VCaP (cell line): Measurements from ENCODE around the gene TP73.

Experiments
- H3K27ac ChIP-seq: fragments of 450-650 bp; 2 replicates; pipeline ENCODE4 v1.5.1; 2017
- CTCF ChIP-seq: fragments of 450-650 bp; conservative IDR thresholded peaks from 2 replicates; pipeline ENCODE4 v1.5.1; 2017; ENCODE audit warnings: mild to moderate bottlenecking, moderate library complexity

The TP73 gene

GRCh38 chr1:3775490-3776230 is 123.3 kb downstream of the TP73 start:
- H3K27ac ChIP-seq: peak overlapping the region; percentile 44; the same call in 1 of the 2 replicates
- TF ChIP-seq CTCF: peak; percentile 68

- peak; percentile 22 for TF ChIP-seq CTCF
Observed at GRCh38 chr1:3776231-3776961, 124.1 kb downstream of the TP73 start.

GRCh38 chr1:3777078-3777547 is 124.8 kb downstream of the TP73 start:
- no peak for TF ChIP-seq CTCF
- H3K27ac ChIP-seq: peak overlapping the region; percentile 44; the same call in 1 of the 2 replicates

More at GRCh38 chr1:3776231-3776961, 124.1 kb downstream of the TP73 start:
- peak overlapping the region; percentile 44; the same call in 1 of the 2 replicates for H3K27ac ChIP-seq

GRCh38 chr1:3777647-3778589 is 125.6 kb downstream of the TP73 start:
- TF ChIP-seq CTCF: no peak

GRCh38 chr1:3778590-3779264 is 126.4 kb downstream of the TP73 start:
- no peak for TF ChIP-seq CTCF
- H3K27ac ChIP-seq: peak overlapping the region; percentile 44; the same call in 1 of the 2 replicates

More at GRCh38 chr1:3777647-3778589, 125.6 kb downstream of the TP73 start:
- H3K27ac ChIP-seq: peak overlapping the region; percentile 44

- TF ChIP-seq CTCF: no peak
- peak overlapping the region; percentile 77; the same call in 1 of the 2 replicates for H3K27ac ChIP-seq
Observed at GRCh38 chr1:3779265-3779911, 127.1 kb downstream of the TP73 start.
